ENCODE data around the gene ARF5.

- TF ChIP-seq CTCF (IDR thresholded peaks at IDR 0.05 in 4 of 5, conservative IDR thresholded peaks at IDR 0.05 in 1 of 5) (no peak), POLR2A (IDR thresholded peaks at IDR 0.05) (no peak)
These were observed 12.7 kb downstream of the ARF5 start for GRCh38 chr7:127600885-127601284.
